SU-DHL-6 (cell line): ENCODE measurements around the gene CNTN4.

Experiments used
- H2AFZ ChIP-seq: fragments of 200-600 bp; sonication (generic); 2 replicates; pipeline ENCODE4 v1.6.1; 2014; ENCODE audit warnings: low read depth, mild to moderate bottlenecking, moderate library complexity, mixed read lengths, antibody characterized with exemption, low read length; ENCODE audit not compliant: severe bottlenecking
- H3F3A ChIP-seq: fragments of 200-600 bp; shearing (Covaris generic); 2 replicates; pipeline ENCODE4 v1.6.0; 2016; ENCODE audit warnings: antibody characterized with exemption, mild to moderate bottlenecking; ENCODE audit not compliant: insufficient read depth
- H3K27ac ChIP-seq: fragments of 200-600 bp; sonication (generic); 2 replicates; pipeline ENCODE4 v1.5.1; 2016; ENCODE audit warnings: low read depth, mild to moderate bottlenecking, low read length, moderate library complexity, mixed read lengths
- H3K27me3 ChIP-seq: fragments of 200-600 bp; sonication (generic), shearing (Covaris generic); 2 replicates; pipeline ENCODE4 v1.6.0; 2014; ENCODE audit warnings: mild to moderate bottlenecking, low read length
- H3K36me3 ChIP-seq: fragments of 200-600 bp; sonication (generic); 2 replicates; pipeline ENCODE4 v1.6.1; 2014; ENCODE audit warnings: mild to moderate bottlenecking, low read length, mixed read lengths
- H3K4me2 ChIP-seq: fragments of 300-600, 200-600 bp; shearing (Covaris generic), sonication (generic); 2 replicates; pipeline ENCODE4 v1.6.0; 2014; ENCODE audit warnings: low read length, low read depth, mild to moderate bottlenecking; ENCODE audit not compliant: poor library complexity, severe bottlenecking
- H3K4me3 ChIP-seq: fragments of 200-600 bp; sonication (generic); 2 replicates; pipeline ENCODE4 v1.5.1; 2014; ENCODE audit warnings: antibody characterized with exemption, low read length, mild to moderate bottlenecking, mixed read lengths; ENCODE audit not compliant: insufficient read depth, poor library complexity, severe bottlenecking
- H3K79me2 ChIP-seq: fragments of 200-600 bp; sonication (generic); 2 replicates; pipeline ENCODE4 v1.6.1; 2014; ENCODE audit warnings: mild to moderate bottlenecking, low read length, moderate library complexity; ENCODE audit not compliant: insufficient read depth
- H3K9ac ChIP-seq: fragments of 200-600 bp; sonication (generic); 2 replicates; pipeline ENCODE4 v1.7.0; 2014; ENCODE audit warnings: mild to moderate bottlenecking, low read length
- H3K9me2 ChIP-seq: fragments of 200-600 bp; sonication (generic); replicated peaks from 2 replicates; pipeline ENCODE4 v1.6.1; 2014; ENCODE audit warnings: low read length; ENCODE audit not compliant: insufficient read depth
- H3K9me3 ChIP-seq: fragments of 200-600 bp; sonication (generic); 2 replicates; pipeline ENCODE4 v1.6.1; 2014; ENCODE audit warnings: low read length, mixed read lengths; ENCODE audit not compliant: insufficient read depth
- H4K20me1 ChIP-seq: fragments of 200-600 bp; sonication (generic); 2 replicates; pipeline ENCODE4 v1.6.1; 2014; ENCODE audit warnings: low read depth, mild to moderate bottlenecking, antibody characterized with exemption, low read length, moderate library complexity, mixed read lengths
- CTCF ChIP-seq: fragments of 200-600 bp; sonication (generic); IDR thresholded peaks from one replicate; pipeline ENCODE4 v1.5.1; 2017; ENCODE audit warnings: antibody characterized with exemption, mild to moderate bottlenecking, low read length, moderate library complexity; ENCODE audit not compliant: insufficient read depth, poor library complexity, severe bottlenecking
- EZH2phosphoT487 ChIP-seq: fragments of 200-600 bp; sonication (generic), shearing (Covaris generic); conservative IDR thresholded peaks from 2 replicates; pipeline ENCODE4 v1.6.1; 2018; ENCODE audit warnings: mild to moderate bottlenecking, antibody characterized with exemption, low read length, moderate library complexity, mixed read lengths

Gene CNTN4

GRCh38 chr3:2205692-2206091, 107.0 kb downstream of the CNTN4 start:
- no peak overlapping the region for H3K4me3 ChIP-seq
- no peaks in the 10 kb centered on the region for H3K9me2 ChIP-seq
- no peaks in the 10 kb centered on the region for H3K36me3 ChIP-seq
- no peak overlapping the region for H3K9ac ChIP-seq
- H3K27me3 ChIP-seq: no peaks in the 10 kb centered on the region
- no peaks in the 10 kb centered on the region for H3K9me3 ChIP-seq
- H4K20me1 ChIP-seq: no peaks in the 10 kb centered on the region
- H3F3A ChIP-seq: no peaks in the 10 kb centered on the region
- no peak for TF ChIP-seq CTCF
- no peak overlapping the region for H3K27ac ChIP-seq
- H3K4me2 ChIP-seq: no peak overlapping the region
- H3K79me2 ChIP-seq: no peaks in the 10 kb centered on the region
- no peak overlapping the region for H2AFZ ChIP-seq

- no peaks in the 10 kb centered on the region for H3K27me3 ChIP-seq
- H3K36me3 ChIP-seq: no peaks in the 10 kb centered on the region
- no peak overlapping the region for H3K4me2 ChIP-seq
- H2AFZ ChIP-seq: no peak overlapping the region
- no peaks in the 10 kb centered on the region for H4K20me1 ChIP-seq
- H3K4me3 ChIP-seq: no peak overlapping the region
- H3K9me3 ChIP-seq: no peaks in the 10 kb centered on the region
- no peak overlapping the region for H3K27ac ChIP-seq
- no peak overlapping the region for H3K9ac ChIP-seq
- TF ChIP-seq CTCF (no peak), EZH2phosphoT487 (no peak)
- no peaks in the 10 kb centered on the region for H3K9me2 ChIP-seq
- H3K79me2 ChIP-seq: no peaks in the 10 kb centered on the region
- H3F3A ChIP-seq: no peaks in the 10 kb centered on the region
Measured at GRCh38 chr3:2206536-2206935, 107.9 kb downstream of the CNTN4 start.

- Histone ChIP-seq H3K36me3 (no peaks in the 10 kb centered on the region), H3K79me2 (no peaks in the 10 kb centered on the region), H3K9me3 (no peaks in the 10 kb centered on the region), H3K27ac (no peak overlapping the region), H3K9me2 (no peaks in the 10 kb centered on the region), H4K20me1 (no peaks in the 10 kb centered on the region), H3K9ac (no peak overlapping the region), H2AFZ (no peak overlapping the region), H3K4me2 (no peak overlapping the region), H3K27me3 (no peaks in the 10 kb centered on the region), H3K4me3 (no peak overlapping the region), H3F3A (no peaks in the 10 kb centered on the region)
- no peak for TF ChIP-seq EZH2phosphoT487
- TF ChIP-seq CTCF: no peak
Measured at GRCh38 chr3:2211568-2211967, 112.9 kb downstream of the CNTN4 start.

GRCh38 chr3:2212206-2212605, 113.5 kb downstream of the CNTN4 start:
- Histone ChIP-seq H3K9ac (no peak overlapping the region), H3K4me2 (no peak overlapping the region), H2AFZ (no peak overlapping the region), H3F3A (no peaks in the 10 kb centered on the region), H3K27me3 (no peaks in the 10 kb centered on the region), H3K9me2 (no peaks in the 10 kb centered on the region), H3K9me3 (no peaks in the 10 kb centered on the region), H3K79me2 (no peaks in the 10 kb centered on the region), H4K20me1 (no peaks in the 10 kb centered on the region), H3K4me3 (no peak overlapping the region), H3K36me3 (no peaks in the 10 kb centered on the region), H3K27ac (no peak overlapping the region)
- TF ChIP-seq EZH2phosphoT487 (no peak), CTCF (no peak)
